HCT116 (cell line): ENCODE results near the gene HCFC1. TPM values are rescaled to one million over a fixed set of nuclear protein-coding genes. Genes with fewer than 3 reads are reported as not detected.

Source experiments
- ATAC-seq: fragments of 200-7000 bp; cut with Tn5 transposase; 2 replicates; pipeline ENCODE4 v1.9.1; 2020; ENCODE audit warnings: mild to moderate bottlenecking, moderate library complexity
- BruUV-seq: library from RNA; stranded (reverse); fragments of 400-500 nt; replicated peaks from 2 replicates; lab custom pipeline; 2021; lab: Mats Ljungman, UMichigan
- CTCF ChIA-PET: fragments of 300-600 bp; sonication (Branson Sonifier 250); formaldehyde crosslinking; loops from one replicate; lab custom pipeline; 2021; ENCODE audit warnings: antibody characterized with exemption; lab: Charles Lee
- POLR2A ChIA-PET: fragments of 300-600, 350-600 bp; sonication (Branson Sonifier 250); formaldehyde crosslinking; loops from one replicate; lab custom pipeline; 2021; ENCODE audit warnings: antibody characterized with exemption; lab: Charles Lee
- RAD21 ChIA-PET, 2 experiments: fragments of 300-600 bp; sonication (Branson Sonifier 250); formaldehyde crosslinking; loops; one replicate each; lab custom pipeline; 2023; ENCODE audit warnings: low total read pairs in 2 of 2; ENCODE audit not compliant: uncharacterized antibody in 2 of 2, unreplicated experiment in 2 of 2, low non-redundant PET in 1 of 2; lab: Charles Lee
- DNase-seq: peaks from one replicate; pipeline ENCODE4 v3.0.0-alpha.2; 2010; ENCODE audit warnings: low read depth, low spot score
- H2AFZ ChIP-seq: fragments of 200-600 bp; shearing (Covaris generic), sonication (generic); 2 replicates; pipeline ENCODE4 v1.6.1; 2017; ENCODE audit warnings: low read depth, mixed run types, mixed read lengths, antibody characterized with exemption, low read length; ENCODE audit not compliant: poor library complexity, severe bottlenecking
- H3K27ac ChIP-seq: 2 replicates; pipeline ENCODE4 v1.5.1; 2012; ENCODE audit warnings: low read depth, low read length
- H3K27me3 ChIP-seq: fragments of 200-600 bp; sonication (generic); 2 replicates; pipeline ENCODE4 v1.6.1; 2016; ENCODE audit warnings: mixed run types, low read length, mixed read lengths; ENCODE audit not compliant: insufficient read depth
- H3K36me3 ChIP-seq, 2 experiments: fragments of 200-500 bp in 1 of 2; fragments of 200-600 bp in 1 of 2; sonication (Bioruptor generic) in 1 of 2; sonication (generic) in 1 of 2; 2 replicates each; pipeline versions ENCODE4 v1.5.1 to v1.6.1; 2014 to 2016; ENCODE audit warnings: low read length in 2 of 2, inconsistent platforms in 1 of 2, mixed read lengths in 1 of 2, mixed run types in 1 of 2; ENCODE audit not compliant: insufficient read depth in 2 of 2, control insufficient read depth in 1 of 2
- H3K4me1 ChIP-seq, 2 experiments: fragments of 200-600 bp in 1 of 2; sonication (generic) in 1 of 2; 2 replicates each; pipeline versions ENCODE4 v1.5.1 to v1.6.1; 2012 to 2017; ENCODE audit warnings: low read length in 2 of 2, inconsistent platforms in 1 of 2, mild to moderate bottlenecking in 1 of 2, mixed read lengths in 1 of 2, mixed run types in 1 of 2, moderate library complexity in 1 of 2; ENCODE audit not compliant: insufficient read depth in 2 of 2, control insufficient read depth in 1 of 2
- H3K4me2 ChIP-seq: fragments of 200-600 bp; sonication (generic); 2 replicates; pipeline ENCODE4 v1.6.1; 2017; ENCODE audit warnings: mixed run types, low read length, mixed read lengths
- H3K4me3 ChIP-seq, 2 experiments: fragments of 200-600 bp in 1 of 2; sonication (generic) in 1 of 2; replicated peaks in 1 of 2; 2 replicates each; pipeline ENCODE4 v1.5.1; 2011 to 2016; ENCODE audit warnings: low read length in 2 of 2, control low read depth in 1 of 2, low read depth in 1 of 2, mild to moderate bottlenecking in 1 of 2, mixed read lengths in 1 of 2, mixed run types in 1 of 2
- H3K79me2 ChIP-seq: fragments of 200-600 bp; sonication (generic); 2 replicates; pipeline ENCODE4 v1.6.1; 2017; ENCODE audit warnings: mild to moderate bottlenecking, mixed run types, low read length, moderate library complexity, mixed read lengths; ENCODE audit not compliant: insufficient read depth
- H3K9ac ChIP-seq: fragments of 200-600 bp; sonication (generic); 2 replicates; pipeline ENCODE4 v1.6.1; 2016; ENCODE audit warnings: low read length, mixed read lengths
- H3K9me2 ChIP-seq: fragments of 200-600 bp; sonication (generic), shearing (Covaris generic); 2 replicates; pipeline ENCODE4 v1.6.1; 2017; ENCODE audit warnings: mixed run types, mild to moderate bottlenecking, moderate library complexity; ENCODE audit not compliant: insufficient read depth
- H3K9me3 ChIP-seq, 2 experiments: fragments of 200-500 bp in 1 of 2; fragments of 200-600 bp in 1 of 2; sonication (Bioruptor generic) in 1 of 2; sonication (generic) in 1 of 2; 2 replicates each; pipeline ENCODE4 v1.6.1; 2014 to 2017; ENCODE audit warnings: low read length in 2 of 2, mixed read lengths in 2 of 2, inconsistent platforms in 1 of 2, low read depth in 1 of 2, mild to moderate bottlenecking in 1 of 2, mixed run types in 1 of 2, moderate library complexity in 1 of 2; ENCODE audit not compliant: control insufficient read depth in 1 of 2, insufficient read depth in 1 of 2
- H4K20me1 ChIP-seq: fragments of 200-600 bp; sonication (generic), shearing (Covaris generic); 2 replicates; pipeline ENCODE4 v1.6.1; 2017; ENCODE audit warnings: mixed run types, mild to moderate bottlenecking, moderate library complexity; ENCODE audit not compliant: insufficient read depth
- EGR1 ChIP-seq: IDR thresholded peaks from 2 replicates; pipeline ENCODE4 v1.6.1; 2012; ENCODE audit warnings: low read depth
- ELF1 ChIP-seq: IDR thresholded peaks from 2 replicates; pipeline ENCODE4 v1.6.1; 2012; ENCODE audit warnings: low read depth, borderline replicate concordance
- EZH2 ChIP-seq: fragments of 200-600 bp; sonication (generic); IDR thresholded peaks from 2 replicates; pipeline ENCODE4 v1.6.1; 2017; ENCODE audit warnings: antibody characterized with exemption, mixed run types
- EZH2phosphoT487 ChIP-seq: fragments of 200-600 bp; IDR thresholded peaks from 2 replicates; pipeline ENCODE4 v1.6.1; 2018; ENCODE audit warnings: antibody characterized with exemption, borderline replicate concordance
- JUND ChIP-seq: IDR thresholded peaks from 2 replicates; pipeline ENCODE4 v1.6.1; 2012
- POLR2A ChIP-seq: IDR thresholded peaks from 2 replicates; pipeline ENCODE4 v1.7.0; 2011; ENCODE audit warnings: borderline replicate concordance; ENCODE audit not compliant: insufficient read depth, insufficient read length; ENCODE audit errors: extremely low read depth
- POLR2AphosphoS5 ChIP-seq: IDR thresholded peaks from 2 replicates; pipeline ENCODE4 v1.6.1; 2011; ENCODE audit warnings: mild to moderate bottlenecking, low read depth, low read length, moderate library complexity
- SIN3A ChIP-seq: IDR thresholded peaks from 2 replicates; pipeline ENCODE4 v1.6.1; 2012; ENCODE audit warnings: low read depth
- SP1 ChIP-seq: IDR thresholded peaks from 2 replicates; pipeline ENCODE4 v1.6.1; 2012; ENCODE audit warnings: low read depth
- SRF ChIP-seq: IDR thresholded peaks from 2 replicates; pipeline ENCODE4 v1.6.1; 2012; ENCODE audit warnings: low read depth
- TCF7L2 ChIP-seq: IDR thresholded peaks from 2 replicates; pipeline ENCODE4 v1.7.0; 2011; ENCODE audit warnings: borderline replicate concordance, inconsistent platforms; ENCODE audit not compliant: insufficient read depth, insufficient read length; ENCODE audit errors: extremely low read depth
- YY1 ChIP-seq: IDR thresholded peaks from 2 replicates; pipeline ENCODE4 v1.6.1; 2011; ENCODE audit warnings: low read length, low read depth, moderate library complexity, mild to moderate bottlenecking; ENCODE audit not compliant: insufficient replicate concordance; ENCODE audit errors: extremely low read depth
- intact Hi-C: fragments of 100-400 bp; cut with micrococcal nuclease; formaldehyde crosslinking; loops from 2 replicates; pipeline ENCODE4 v1.10.0; 2022
- total RNA-seq: library from RNA; stranded (reverse); gene quantifications from one replicate; pipeline ENCODE4 v1.2.1, GENCODE V29; 2021; ENCODE audit not compliant: unreplicated experiment
- TF ChIP-seq, protein P1 (sequence below): IDR thresholded peaks from 2 replicates; pipeline ENCODE4 v1.6.1; 2012
- TF ChIP-seq, protein P2 (sequence below): IDR thresholded peaks from 2 replicates; pipeline ENCODE4 v1.6.1; 2012
- TF ChIP-seq, protein P3 (sequence below): IDR thresholded peaks from 2 replicates; pipeline ENCODE4 v1.6.1; 2012; ENCODE audit warnings: low read depth

The HCFC1 gene
- total RNA-seq, 1 experiment from 2014 or later, result 72.8 TPM

DNA sequence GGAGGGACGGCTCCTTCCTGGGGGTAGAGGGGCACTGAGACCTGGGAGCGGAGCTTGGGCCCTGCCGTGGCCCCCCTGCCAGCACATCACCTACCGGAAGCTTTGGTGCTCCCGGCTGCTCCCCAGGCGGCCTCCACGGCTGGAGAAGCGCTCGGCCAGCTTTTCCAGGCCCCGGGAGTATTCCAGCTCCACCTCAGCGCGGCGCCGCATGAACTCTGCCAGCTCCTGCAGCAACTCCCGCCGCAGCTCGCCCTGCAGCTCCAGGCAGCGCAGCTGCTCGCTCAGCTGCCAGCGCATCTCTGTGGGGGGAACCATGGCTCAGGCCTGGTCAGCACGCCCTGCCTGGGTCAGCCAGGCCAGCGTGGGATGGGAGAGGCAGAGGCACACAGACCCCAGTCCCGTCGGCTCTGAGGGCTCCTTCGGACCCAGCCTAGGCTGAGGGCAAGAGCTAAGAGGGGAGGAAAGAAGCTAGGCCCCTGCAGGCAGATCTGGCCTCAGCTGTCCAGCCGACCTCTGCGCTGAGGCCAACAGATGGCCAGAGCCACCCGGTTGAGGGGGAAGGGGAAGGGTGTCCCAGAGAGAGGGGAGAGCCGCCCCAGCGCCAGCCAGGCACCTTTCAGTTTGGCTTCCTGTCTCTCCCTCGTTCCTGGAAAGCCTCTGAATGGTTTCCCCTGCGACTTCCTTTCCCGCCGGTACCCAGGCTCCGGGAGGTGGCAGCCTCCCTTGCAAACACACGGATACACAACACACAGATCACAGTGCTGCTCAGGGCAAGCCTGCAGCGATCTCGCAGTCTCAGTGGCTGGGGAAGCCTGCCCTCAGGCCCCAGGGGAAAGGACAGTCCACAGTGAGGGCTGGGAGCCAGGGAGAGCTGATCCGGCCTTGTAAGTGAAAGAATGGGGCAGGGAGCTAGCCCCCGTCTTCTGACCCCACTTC is 49.8 kb downstream of the HCFC1 start:
- Histone ChIP-seq H3K36me3 (peaks cover 3 to 5% of the 10 kb centered on the region in 2 experiments; a peak in 2 of 4 replicates), H3K9ac (no peak overlapping the region), H3K9me3 (no peaks in the 10 kb centered on the region), H3K79me2 (peaks cover 27% of the 10 kb centered on the region; the same call in 1 of the 2 replicates), H2AFZ (no peak overlapping the region), H3K4me1 (peaks cover 8 to 23% of the 10 kb centered on the region in 2 experiments), H3K9me2 (no peaks in the 10 kb centered on the region), H3K27me3 (no peaks in the 10 kb centered on the region), H3K4me3 (no peak overlapping the region), H3K27ac (no peak overlapping the region), H4K20me1 (no peaks in the 10 kb centered on the region), H3K4me2 (no peak overlapping the region)
- POLR2A ChIA-PET, result no interaction called here
- RAD21 ChIA-PET, result no interaction called here
- CTCF ChIA-PET, result no interaction called here
- ATAC-seq (no peak), DNase-seq (no peak)
- BruUV-seq, result no TSS peak
- TF ChIP-seq POLR2A, result no peak
- TF ChIP-seq POLR2AphosphoS5, result no peak
- no peak for TF ChIP-seq ELF1
- TF ChIP-seq EZH2phosphoT487, result no peak
- TF ChIP-seq EGR1, result no peak
- intact Hi-C loops, result no loop called here

DNA sequence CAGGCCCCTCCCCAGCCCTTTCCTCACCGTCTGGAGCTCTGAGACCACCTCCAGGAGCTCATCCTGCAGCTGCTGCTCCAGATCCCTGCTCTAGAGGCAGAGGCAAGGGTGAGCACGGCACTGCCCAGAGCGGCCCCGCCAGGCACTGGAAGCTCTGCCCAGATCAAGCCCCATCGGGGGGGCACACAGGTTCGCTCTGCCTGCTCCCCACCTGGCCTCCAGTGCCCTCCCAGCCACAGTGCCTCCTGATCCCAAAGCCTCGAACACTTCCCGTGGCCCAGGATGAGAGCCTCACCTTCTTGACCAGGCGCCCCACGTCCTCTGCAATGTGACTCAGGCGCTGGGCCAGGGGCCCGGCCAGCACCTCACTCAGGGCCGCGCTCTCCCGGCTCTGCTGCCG is 50.5 kb downstream of the HCFC1 start:
- Histone ChIP-seq H2AFZ (no peak overlapping the region), H3K4me1 (peaks cover 8 to 17% of the 10 kb centered on the region in 2 experiments), H3K36me3 (peaks cover 3 to 5% of the 10 kb centered on the region in 2 experiments; a peak in 2 of 4 replicates), H3K79me2 (peaks cover 27% of the 10 kb centered on the region; the same call in 1 of the 2 replicates), H3K4me2 (no peak overlapping the region), H3K4me3 (no peak overlapping the region), H4K20me1 (no peaks in the 10 kb centered on the region), H3K9me2 (no peaks in the 10 kb centered on the region), H3K9ac (no peak overlapping the region), H3K27ac (no peak overlapping the region), H3K9me3 (no peaks in the 10 kb centered on the region), H3K27me3 (no peaks in the 10 kb centered on the region)
- no peak for DNase-seq
- ChIA-PET RAD21 (no interaction called here), CTCF (no interaction called here), POLR2A (no interaction called here)
- intact Hi-C loops, result no loop called here
- ATAC-seq, result no peak
- BruUV-seq, result no TSS peak
- TF ChIP-seq YY1 (no peak), POLR2A (no peak), EGR1 (no peak), SIN3A (no peak), SRF (no peak), SP1 (no peak), ELF1 (no peak), JUND (no peak), TCF7L2 (no peak), EZH2 (no peak)
- TF ChIP-seq, protein P1, sequence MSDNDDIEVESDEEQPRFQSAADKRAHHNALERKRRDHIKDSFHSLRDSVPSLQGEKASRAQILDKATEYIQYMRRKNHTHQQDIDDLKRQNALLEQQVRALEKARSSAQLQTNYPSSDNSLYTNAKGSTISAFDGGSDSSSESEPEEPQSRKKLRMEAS, result no peak
- TF ChIP-seq, protein P2, sequence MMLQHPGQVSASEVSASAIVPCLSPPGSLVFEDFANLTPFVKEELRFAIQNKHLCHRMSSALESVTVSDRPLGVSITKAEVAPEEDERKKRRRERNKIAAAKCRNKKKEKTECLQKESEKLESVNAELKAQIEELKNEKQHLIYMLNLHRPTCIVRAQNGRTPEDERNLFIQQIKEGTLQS, result no peak
- TF ChIP-seq, protein P3, sequence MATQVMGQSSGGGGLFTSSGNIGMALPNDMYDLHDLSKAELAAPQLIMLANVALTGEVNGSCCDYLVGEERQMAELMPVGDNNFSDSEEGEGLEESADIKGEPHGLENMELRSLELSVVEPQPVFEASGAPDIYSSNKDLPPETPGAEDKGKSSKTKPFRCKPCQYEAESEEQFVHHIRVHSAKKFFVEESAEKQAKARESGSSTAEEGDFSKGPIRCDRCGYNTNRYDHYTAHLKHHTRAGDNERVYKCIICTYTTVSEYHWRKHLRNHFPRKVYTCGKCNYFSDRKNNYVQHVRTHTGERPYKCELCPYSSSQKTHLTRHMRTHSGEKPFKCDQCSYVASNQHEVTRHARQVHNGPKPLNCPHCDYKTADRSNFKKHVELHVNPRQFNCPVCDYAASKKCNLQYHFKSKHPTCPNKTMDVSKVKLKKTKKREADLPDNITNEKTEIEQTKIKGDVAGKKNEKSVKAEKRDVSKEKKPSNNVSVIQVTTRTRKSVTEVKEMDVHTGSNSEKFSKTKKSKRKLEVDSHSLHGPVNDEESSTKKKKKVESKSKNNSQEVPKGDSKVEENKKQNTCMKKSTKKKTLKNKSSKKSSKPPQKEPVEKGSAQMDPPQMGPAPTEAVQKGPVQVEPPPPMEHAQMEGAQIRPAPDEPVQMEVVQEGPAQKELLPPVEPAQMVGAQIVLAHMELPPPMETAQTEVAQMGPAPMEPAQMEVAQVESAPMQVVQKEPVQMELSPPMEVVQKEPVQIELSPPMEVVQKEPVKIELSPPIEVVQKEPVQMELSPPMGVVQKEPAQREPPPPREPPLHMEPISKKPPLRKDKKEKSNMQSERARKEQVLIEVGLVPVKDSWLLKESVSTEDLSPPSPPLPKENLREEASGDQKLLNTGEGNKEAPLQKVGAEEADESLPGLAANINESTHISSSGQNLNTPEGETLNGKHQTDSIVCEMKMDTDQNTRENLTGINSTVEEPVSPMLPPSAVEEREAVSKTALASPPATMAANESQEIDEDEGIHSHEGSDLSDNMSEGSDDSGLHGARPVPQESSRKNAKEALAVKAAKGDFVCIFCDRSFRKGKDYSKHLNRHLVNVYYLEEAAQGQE, result no peak
